NCI-H1930 (cell line): Measurements from ENCODE around the gene RASSF4.

Experiments
- DNase-seq, 2 experiments: peaks; one replicate each; lab custom pipeline; 2025; lab: John Stamatoyannopoulos, UW

The RASSF4 gene

GRCh38 chr10:44959247-44960087 is at the start of gene RASSF4:
Gene RASSF4 (plus strand): TSS chr10:44959802. CDS start chr10:44970203, 10,401 bp downstream.
- DNase-seq: peak; percentile 17 to 20

GRCh38 chr10:44909910-44910309 is 49.7 kb upstream of the RASSF4 start:
- no peak for DNase-seq

GRCh38 chr10:44910602-44911001 is 49.0 kb upstream of the RASSF4 start:
- no peak for DNase-seq

- DNase-seq: no peak
These were observed 48.5 kb upstream of the RASSF4 start, which contains the start of gene TMEM72 for GRCh38 chr10:44911081-44911540. Gene TMEM72 (plus strand): TSS chr10:44911337. CDS start chr10:44911513, 176 bp downstream.

GRCh38 chr10:44911951-44912350 is 47.7 kb upstream of the RASSF4 start:
- DNase-seq: no peak

- no peak for DNase-seq
These were observed 46.1 kb upstream of the RASSF4 start for GRCh38 chr10:44913350-44914081.

- no peak for DNase-seq
These were observed 44.7 kb upstream of the RASSF4 start for GRCh38 chr10:44914891-44915290.

GRCh38 chr10:44916429-44916828 is 43.2 kb upstream of the RASSF4 start:
- DNase-seq: no peak

GRCh38 chr10:44917848-44918247 is 41.8 kb upstream of the RASSF4 start:
- DNase-seq: no peak

- no peak for DNase-seq
These were observed 39.4 kb upstream of the RASSF4 start for GRCh38 chr10:44920252-44920651.

GRCh38 chr10:44921061-44921460 is 38.5 kb upstream of the RASSF4 start:
- no peak for DNase-seq

GRCh38 chr10:44921506-44921905 is 38.1 kb upstream of the RASSF4 start:
- no peak for DNase-seq

- no peak for DNase-seq
These were observed 37.6 kb upstream of the RASSF4 start for GRCh38 chr10:44922021-44922420.

GRCh38 chr10:44922796-44923545 is 36.6 kb upstream of the RASSF4 start:
- no peak for DNase-seq

GRCh38 chr10:44923611-44924010 is 36.0 kb upstream of the RASSF4 start:
- no peak for DNase-seq

GRCh38 chr10:44924261-44925040 is 35.2 kb upstream of the RASSF4 start:
- DNase-seq: no peak

- peak in 1 of 2 experiments; percentile 0 for DNase-seq
These were observed 34.4 kb upstream of the RASSF4 start for GRCh38 chr10:44925224-44925623.

- no peak for DNase-seq
These were observed 33.5 kb upstream of the RASSF4 start for GRCh38 chr10:44925811-44926750.

- no peak for DNase-seq
These were observed 32.8 kb upstream of the RASSF4 start for GRCh38 chr10:44926751-44927351.

- DNase-seq: no peak
These were observed 32.2 kb upstream of the RASSF4 start for GRCh38 chr10:44927352-44927751.
